H9 (cell line): Measurements from ENCODE around the gene KCNG2. TPM values are rescaled to one million over a fixed set of nuclear protein-coding genes. Genes with fewer than 3 reads are reported as not detected.

ENCODE experiments used
- DNase-seq: peaks from one replicate; pipeline ENCODE4 v3.0.0-alpha.2; 2017
- H2AFZ ChIP-seq: one replicate; pipeline ENCODE4 v1.6.1; 2013; ENCODE audit warnings: mild to moderate bottlenecking, low read length, control low read depth, moderate library complexity
- H2AK5ac ChIP-seq: 2 replicates; pipeline ENCODE4 v1.6.1; 2013; ENCODE audit warnings: low read length, control low read depth, mixed read lengths; ENCODE audit not compliant: insufficient read length
- H2BK120ac ChIP-seq: one replicate; pipeline ENCODE4 v1.6.1; 2013; ENCODE audit warnings: low read depth, mild to moderate bottlenecking, low read length, control low read depth, inconsistent platforms; ENCODE audit not compliant: poor library complexity, severe bottlenecking
- H2BK12ac ChIP-seq: 2 replicates; pipeline ENCODE4 v1.6.1; 2013; ENCODE audit warnings: low read length, control low read depth, mixed read lengths, low read depth; ENCODE audit not compliant: insufficient read length
- H2BK15ac ChIP-seq: 2 replicates; pipeline ENCODE4 v1.6.1; 2013; ENCODE audit warnings: low read depth, low read length, control low read depth
- H2BK20ac ChIP-seq: one replicate; pipeline ENCODE4 v1.6.1; 2013; ENCODE audit warnings: low read depth, mild to moderate bottlenecking, low read length, control low read depth, inconsistent platforms; ENCODE audit not compliant: poor library complexity, severe bottlenecking
- H2BK5ac ChIP-seq: 2 replicates; pipeline ENCODE4 v1.6.1; 2013; ENCODE audit warnings: low read length, control low read depth, mixed read lengths; ENCODE audit not compliant: insufficient read length
- H3K14ac ChIP-seq: 2 replicates; pipeline ENCODE4 v1.6.1; 2013; ENCODE audit warnings: low read length, control low read depth; ENCODE audit not compliant: insufficient read depth
- H3K18ac ChIP-seq: 2 replicates; pipeline ENCODE4 v1.6.1; 2013; ENCODE audit warnings: low read depth, mild to moderate bottlenecking, mixed read lengths, low read length, control low read depth; ENCODE audit not compliant: insufficient read length
- H3K23ac ChIP-seq: 2 replicates; pipeline ENCODE4 v1.6.1; 2013; ENCODE audit warnings: low read length, control low read depth, mixed read lengths, low read depth; ENCODE audit not compliant: insufficient read length
- H3K23me2 ChIP-seq: 2 replicates; pipeline ENCODE4 v1.6.1; 2013; ENCODE audit warnings: low read depth, mild to moderate bottlenecking, mixed read lengths, low read length, control low read depth; ENCODE audit not compliant: insufficient read length, poor library complexity, severe bottlenecking
- H3K27ac ChIP-seq: 2 replicates; pipeline ENCODE4 v1.5.1; 2013; ENCODE audit warnings: low read length, control low read depth, mixed read lengths, low read depth; ENCODE audit not compliant: insufficient read length
- H3K27me3 ChIP-seq: 2 replicates; pipeline ENCODE4 v1.6.1; 2013; ENCODE audit warnings: low read length, control low read depth, inconsistent platforms; ENCODE audit not compliant: insufficient read depth
- H3K4ac ChIP-seq: 2 replicates; pipeline ENCODE4 v1.6.1; 2013; ENCODE audit warnings: low read depth, mild to moderate bottlenecking, control low read depth, inconsistent platforms, low read length, moderate library complexity
- H3K4me1 ChIP-seq: 2 replicates; pipeline ENCODE4 v1.6.1; 2013; ENCODE audit warnings: low read length, control low read depth, inconsistent platforms; ENCODE audit not compliant: insufficient read depth
- H3K4me2 ChIP-seq: 2 replicates; pipeline ENCODE4 v1.6.1; 2013; ENCODE audit warnings: low read length, control low read depth, mixed read lengths; ENCODE audit not compliant: insufficient read length, insufficient read depth
- H3K56ac ChIP-seq: 2 replicates; pipeline ENCODE4 v1.6.1; 2013; ENCODE audit warnings: low read depth, mild to moderate bottlenecking, mixed read lengths, low read length, control low read depth; ENCODE audit not compliant: insufficient read length
- H3K79me1 ChIP-seq: 2 replicates; pipeline ENCODE4 v1.6.1; 2013; ENCODE audit warnings: low read depth, mild to moderate bottlenecking, moderate library complexity, low read length, control low read depth, inconsistent platforms; ENCODE audit not compliant: insufficient read depth, poor library complexity, severe bottlenecking
- H3K79me2 ChIP-seq: 2 replicates; pipeline ENCODE4 v1.6.1; 2013; ENCODE audit warnings: low read length, control low read depth, inconsistent platforms; ENCODE audit not compliant: insufficient read depth
- H3K9ac ChIP-seq: 2 replicates; pipeline ENCODE4 v1.6.1; 2013; ENCODE audit warnings: low read length, control low read depth, mixed read lengths; ENCODE audit not compliant: insufficient read length; ENCODE audit errors: extremely low read depth
- H3K9me3 ChIP-seq: one replicate; pipeline ENCODE4 v1.6.1; 2013; ENCODE audit warnings: low read depth, low read length, inconsistent platforms; ENCODE audit not compliant: control insufficient read depth
- H3T11ph ChIP-seq: one replicate; pipeline ENCODE4 v1.6.1; 2013; ENCODE audit warnings: mild to moderate bottlenecking, low read length, control low read depth, inconsistent platforms
- H4K20me1 ChIP-seq: one replicate; pipeline ENCODE4 v1.6.1; 2013; ENCODE audit not compliant: control insufficient read depth, insufficient read length, insufficient read depth
- H4K5ac ChIP-seq: 2 replicates; pipeline ENCODE4 v1.6.1; 2013; ENCODE audit warnings: low read depth, mild to moderate bottlenecking, mixed read lengths, low read length, control low read depth; ENCODE audit not compliant: insufficient read length
- H4K8ac ChIP-seq: replicated peaks from 2 replicates; pipeline ENCODE4 v1.6.1; 2013; ENCODE audit warnings: low read length, control low read depth, mixed read lengths, low read depth; ENCODE audit not compliant: insufficient read length
- H4K91ac ChIP-seq: 2 replicates; pipeline ENCODE4 v1.6.1; 2013; ENCODE audit warnings: low read depth, mild to moderate bottlenecking, moderate library complexity, mixed read lengths, low read length, control low read depth; ENCODE audit not compliant: insufficient read length
- H3K27ac Mint-ChIP-seq, 3 experiments: 2 replicates in 2 of 3; 3 replicates in 1 of 3; pipeline ENCODE4 v1.8.0; 2020 to 2021; ENCODE audit warnings: mixed read lengths in 3 of 3, mild to moderate bottlenecking in 1 of 3, moderate library complexity in 1 of 3
- H3K27me3 Mint-ChIP-seq: 2 replicates; pipeline ENCODE4 v1.8.0; 2021; ENCODE audit warnings: low read depth, mild to moderate bottlenecking, moderate library complexity, mixed read lengths
- H3K36me3 Mint-ChIP-seq, 3 experiments: 2 replicates in 2 of 3; 3 replicates in 1 of 3; pipeline ENCODE4 v1.8.0; 2020 to 2021; ENCODE audit warnings: low read depth in 3 of 3, mixed read lengths in 3 of 3; ENCODE audit not compliant: insufficient read depth in 1 of 3
- H3K4me1 Mint-ChIP-seq, 2 experiments: 2 replicates each; pipeline ENCODE4 v1.8.0; 2020; ENCODE audit warnings: mixed read lengths in 2 of 2
- H3K4me3 Mint-ChIP-seq, 2 experiments: 2 replicates in 1 of 2; 3 replicates in 1 of 2; pipeline ENCODE4 v1.8.0; 2020 to 2021; ENCODE audit warnings: mild to moderate bottlenecking in 2 of 2, mixed read lengths in 2 of 2, moderate library complexity in 1 of 2
- H3K9me3 Mint-ChIP-seq, 2 experiments: 2 replicates in 1 of 2; 3 replicates in 1 of 2; pipeline ENCODE4 v1.8.0; 2020; ENCODE audit warnings: mild to moderate bottlenecking in 2 of 2, mixed read lengths in 2 of 2, moderate library complexity in 1 of 2
- CTCF ChIP-seq: fragments of 200-600 bp; sonication (generic); conservative IDR thresholded peaks from 3 replicates; pipeline ENCODE4 v1.8.0; 2021; ENCODE audit warnings: antibody characterized with exemption, mild to moderate bottlenecking
- WGBS: extraction: QIAGEN DNeasy Blood & Tissue Kit; methylation state at CpG from one replicate; pipeline ENCODE4 v1.1.7; 2013; ENCODE audit warnings: missing lambda C conversion rate, low lambda C conversion rate, mixed read lengths; ENCODE audit not compliant: insufficient read length; ENCODE audit errors: extremely low coverage; 5-methylcytosine and 5-hydroxymethylcytosine counted together
- total RNA-seq: library from RNA; stranded (reverse); gene quantifications from 2 replicates; pipeline ENCODE4 v1.2.1, GENCODE V29; 2021

Gene KCNG2
- total RNA-seq, 1 experiment from 2014 or later = 0.15 TPM

GRCh38 chr18:79803611-79804051 is 5.9 kb downstream of the KCNG2 start:
- Histone ChIP-seq H3K23me2 (no peaks in the 10 kb centered on the region), H3K27me3 (peaks cover 9% of the 10 kb centered on the region; the same call in 1 of the 2 replicates), H2BK120ac (no peak overlapping the region), H3K23ac (no peak overlapping the region), H4K91ac (no peak overlapping the region), H3K56ac (no peak overlapping the region), H2BK5ac (no peak overlapping the region), H3K27ac (no peak overlapping the region), H4K8ac (no peak overlapping the region), H2BK12ac (no peak overlapping the region), H4K5ac (no peak overlapping the region), H3K9ac (no peak overlapping the region), H3K79me1 (no peaks in the 10 kb centered on the region), H3T11ph (no peak overlapping the region), H2BK20ac (no peak overlapping the region), H3K79me2 (no peaks in the 10 kb centered on the region), H3K14ac (no peak overlapping the region; the same call in 1 of the 2 replicates), H3K4ac (no peak overlapping the region), H2AK5ac (no peak overlapping the region), H3K4me1 (no peaks in the 10 kb centered on the region), H3K4me2 (no peak overlapping the region), H2BK15ac (no peak overlapping the region), H4K20me1 (no peaks in the 10 kb centered on the region), H3K9me3 (no peaks in the 10 kb centered on the region), H3K18ac (no peak overlapping the region), H2AFZ (no peak overlapping the region)
- H3K27me3 Mint-ChIP-seq = peaks cover 30% of the 10 kb centered on the region
- no peak overlapping the region for H3K4me3 Mint-ChIP-seq
- no peak for TF ChIP-seq CTCF
- no peaks in the 10 kb centered on the region for H3K9me3 Mint-ChIP-seq
- H3K36me3 Mint-ChIP-seq = no peaks in the 10 kb centered on the region
- no peak overlapping the region for H3K27ac Mint-ChIP-seq
- no CpG with 5 or more reads among the region's 14 CpGs for WGBS
- peaks cover 9 to 12% of the 10 kb centered on the region in 2 experiments; a peak in 3 of 4 replicates for H3K4me1 Mint-ChIP-seq
- no peak for DNase-seq
